B cell (primary cell): ENCODE measurements around the gene TOM1L2. TPM values are rescaled to one million over a fixed set of nuclear protein-coding genes. Genes with fewer than 3 reads are reported as not detected.
A peak's percentile ranks its signal among the peaks of the same experiment; 100 is the strongest.

ENCODE experiments used
- ATAC-seq: fragments of 200-7000 bp; cut with Tn5 transposase; one replicate; pipeline ENCODE4 v1.10.0; 2021; ENCODE audit warnings: low read depth, mild to moderate bottlenecking, moderate number of reproducible peaks, moderate library complexity
- CTCF ChIA-PET: fragments of 350-600 bp; sonication (Branson Sonifier 250); formaldehyde crosslinking; loops from one replicate; lab custom pipeline; 2021; ENCODE audit warnings: antibody characterized with exemption, inconsistent platforms; lab: Charles Lee
- POLR2A ChIA-PET: fragments of 350-600 bp; sonication (Branson Sonifier 250); formaldehyde crosslinking; loops from one replicate; lab custom pipeline; 2021; ENCODE audit warnings: antibody characterized with exemption; lab: Charles Lee
- DNase-seq: peaks from one replicate; pipeline ENCODE4 v3.0.0; 2013
- H2AFZ ChIP-seq: 2 replicates; pipeline ENCODE4 v1.6.1; 2012; ENCODE audit warnings: mild to moderate bottlenecking, low read depth, low read length; ENCODE audit not compliant: insufficient read depth, poor library complexity, severe bottlenecking
- H3K27ac ChIP-seq, 2 donors: 1 replicate in 1 of 2; 2 replicates in 1 of 2; pipeline ENCODE4 v1.5.1; 2012 to 2013; ENCODE audit warnings: low read length in 2 of 2, mild to moderate bottlenecking in 2 of 2, moderate library complexity in 1 of 2
- H3K27me3 ChIP-seq, 4 experiments: fragments of 200-600 bp in 1 of 4; sonication (generic) in 1 of 4; replicated peaks in 1 of 4; 1 replicate in 2 of 4; 2 replicates in 2 of 4; pipeline versions ENCODE4 v1.6.1 to v1.7.0; 2013 to 2016; ENCODE audit warnings: low read length in 3 of 4, mild to moderate bottlenecking in 2 of 4, mixed read lengths in 1 of 4, moderate library complexity in 1 of 4; ENCODE audit not compliant: insufficient read depth in 4 of 4, control insufficient read depth in 3 of 4; ENCODE audit errors: control extremely low read depth in 1 of 4
- H3K36me3 ChIP-seq, 2 experiments: replicated peaks in 1 of 2; 1 replicate in 1 of 2; 2 replicates in 1 of 2; pipeline versions ENCODE4 v1.6.1 to v1.7.1; 2013; ENCODE audit warnings: low read length in 1 of 2; ENCODE audit not compliant: insufficient read depth in 2 of 2, control insufficient read depth in 1 of 2; ENCODE audit errors: control extremely low read depth in 1 of 2, extremely low read depth in 1 of 2
- H3K4me1 ChIP-seq, 2 donors: fragments of 200-600 bp in 1 of 2; sonication (generic) in 1 of 2; 1 replicate in 1 of 2; 2 replicates in 1 of 2; pipeline versions ENCODE4 v1.5.1 to v1.6.1; 2013 to 2017; ENCODE audit warnings: low read length in 2 of 2; ENCODE audit not compliant: control insufficient read depth in 2 of 2, insufficient read depth in 2 of 2
- H3K4me2 ChIP-seq: replicated peaks from 2 replicates; pipeline ENCODE3; 2012; ENCODE audit warnings: mild to moderate bottlenecking, low read depth, low read length; ENCODE audit not compliant: poor library complexity, severe bottlenecking
- H3K4me3 ChIP-seq, 5 experiments: fragments of 200-600 bp in 1 of 5; sonication (generic) in 1 of 5; 1 replicate in 3 of 5; 2 replicates in 2 of 5; pipeline versions ENCODE4 v1.5.1 to v1.7.0; 2011 to 2016; ENCODE audit warnings: low read length in 4 of 5, mild to moderate bottlenecking in 4 of 5, low read depth in 2 of 5, control low read depth in 1 of 5, moderate library complexity in 1 of 5; ENCODE audit not compliant: insufficient read depth in 1 of 5; ENCODE audit errors: control extremely low read depth in 1 of 5, extremely low read depth in 1 of 5
- H3K79me2 ChIP-seq: fragments of 200-600 bp; sonication (generic); one replicate; pipeline ENCODE4 v1.6.0; 2016; ENCODE audit warnings: low read length; ENCODE audit not compliant: control insufficient read depth, insufficient read depth
- H3K9ac ChIP-seq: fragments of 200-600 bp; sonication (generic); 2 replicates; pipeline ENCODE4 v1.6.1; 2017; ENCODE audit warnings: mild to moderate bottlenecking, low read length, moderate library complexity
- H3K9me3 ChIP-seq, 3 donors: one replicate each; pipeline versions ENCODE4 v1.6.1 to v1.7.1; 2013; ENCODE audit warnings: low read length in 2 of 3; ENCODE audit not compliant: control insufficient read depth in 2 of 3, insufficient read depth in 1 of 3; ENCODE audit errors: control extremely low read depth in 1 of 3
- H4K20me1 ChIP-seq: 2 replicates; pipeline ENCODE4 v1.6.0; 2012; ENCODE audit warnings: mild to moderate bottlenecking, low read length; ENCODE audit not compliant: insufficient read depth, control insufficient read depth, poor library complexity, severe bottlenecking
- H3K27ac Mint-ChIP-seq: one replicate; pipeline ENCODE4 v1.8.0; 2021; ENCODE audit warnings: mixed read lengths
- H3K27me3 Mint-ChIP-seq: one replicate; pipeline ENCODE4 v1.8.0; 2021; ENCODE audit warnings: mixed read lengths
- H3K4me1 Mint-ChIP-seq: one replicate; pipeline ENCODE4 v1.8.0; 2021; ENCODE audit warnings: mixed read lengths
- H3K4me3 Mint-ChIP-seq: one replicate; pipeline ENCODE4 v1.8.0; 2021; ENCODE audit warnings: mixed read lengths
- H3K9me3 Mint-ChIP-seq: one replicate; pipeline ENCODE4 v1.8.0; 2022; ENCODE audit warnings: mixed read lengths; ENCODE audit not compliant: insufficient read depth
- EZH2 ChIP-seq: IDR thresholded peaks from 2 replicates; pipeline ENCODE4 v1.6.1; 2012; ENCODE audit warnings: borderline replicate concordance, low read depth, mild to moderate bottlenecking, moderate library complexity, low read length; ENCODE audit not compliant: insufficient read depth, poor library complexity, severe bottlenecking
- WGBS: methylation state at CpG from one replicate; pipeline ENCODE4 v1.1.5; 2013; ENCODE audit warnings: missing lambda C conversion rate; ENCODE audit not compliant: insufficient coverage; 5-methylcytosine and 5-hydroxymethylcytosine counted together
- intact Hi-C: fragments of 100-400 bp; cut with micrococcal nuclease; formaldehyde crosslinking; loops from one replicate; pipeline ENCODE4 v1.10.0; 2022
- polyA plus RNA-seq: library from polyadenylated mRNA; depleted of rRNA; stranded (reverse); fragments of >200 nt; gene quantifications from 2 replicates; pipeline ENCODE4 v1.2.3, GENCODE V29; 2012
- total RNA-seq, 2 donors: library from RNA; stranded (reverse); fragments of 120-200 nt in 1 of 2; gene quantifications; 1 replicate in 1 of 2; 2 replicates in 1 of 2; pipeline versions ENCODE4 v1.2.3 to v1.2.4, GENCODE V29; 2013 to 2022
- TF ChIP-seq, protein P1 (sequence below): fragments of 200-600 bp; IDR thresholded peaks from one replicate; pipeline ENCODE4 v1.8.0; 2022; ENCODE audit warnings: antibody characterized with exemption, mild to moderate bottlenecking

The TOM1L2 gene
- total and polyA plus RNA-seq, 2 donors (not counting 1 experiment from before 2014, with no cell fraction given): 25.1 to 29.7 TPM

- peak overlapping the region; percentile 11 for H2AFZ ChIP-seq
- under 1% methylated on average over 69 of the region's 69 CpGs for WGBS
- H3K4me3 Mint-ChIP-seq: peak overlapping the region; percentile 88
Observed at GRCh38 chr17:17836250-17836817, 135.9 kb downstream of the TOM1L2 start.

More at GRCh38 chr17:17836250-17836817, 135.9 kb downstream of the TOM1L2 start:
- H3K4me1 Mint-ChIP-seq: peaks cover 61% of the 10 kb centered on the region
- H3K9me3 Mint-ChIP-seq: no peaks in the 10 kb centered on the region
- TF ChIP-seq EZH2: no peak
- TF ChIP-seq, protein P1, sequence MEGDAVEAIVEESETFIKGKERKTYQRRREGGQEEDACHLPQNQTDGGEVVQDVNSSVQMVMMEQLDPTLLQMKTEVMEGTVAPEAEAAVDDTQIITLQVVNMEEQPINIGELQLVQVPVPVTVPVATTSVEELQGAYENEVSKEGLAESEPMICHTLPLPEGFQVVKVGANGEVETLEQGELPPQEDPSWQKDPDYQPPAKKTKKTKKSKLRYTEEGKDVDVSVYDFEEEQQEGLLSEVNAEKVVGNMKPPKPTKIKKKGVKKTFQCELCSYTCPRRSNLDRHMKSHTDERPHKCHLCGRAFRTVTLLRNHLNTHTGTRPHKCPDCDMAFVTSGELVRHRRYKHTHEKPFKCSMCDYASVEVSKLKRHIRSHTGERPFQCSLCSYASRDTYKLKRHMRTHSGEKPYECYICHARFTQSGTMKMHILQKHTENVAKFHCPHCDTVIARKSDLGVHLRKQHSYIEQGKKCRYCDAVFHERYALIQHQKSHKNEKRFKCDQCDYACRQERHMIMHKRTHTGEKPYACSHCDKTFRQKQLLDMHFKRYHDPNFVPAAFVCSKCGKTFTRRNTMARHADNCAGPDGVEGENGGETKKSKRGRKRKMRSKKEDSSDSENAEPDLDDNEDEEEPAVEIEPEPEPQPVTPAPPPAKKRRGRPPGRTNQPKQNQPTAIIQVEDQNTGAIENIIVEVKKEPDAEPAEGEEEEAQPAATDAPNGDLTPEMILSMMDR: no peak
- Histone ChIP-seq H3K79me2 (peaks cover 31% of the 10 kb centered on the region), H3K27me3 (no peaks in the 10 kb centered on the region), H3K27ac (peak overlapping the region; percentile 93 to 97), H3K4me3 (peak overlapping the region; percentile 23 to 91 (median 89)), H4K20me1 (peaks cover 40% of the 10 kb centered on the region), H3K4me1 (peaks cover 45 to 64% of the 10 kb centered on the region in 2 donors), H3K9me3 (no peaks in the 10 kb centered on the region), H3K36me3 (no peaks in the 10 kb centered on the region), H3K9ac (peak overlapping the region; percentile 97), H3K4me2 (peak overlapping the region; percentile 94)
- ATAC-seq (peak; percentile 69), DNase-seq (peak; percentile 98)
- no peaks in the 10 kb centered on the region for H3K27me3 Mint-ChIP-seq
- CTCF ChIA-PET: interaction anchor here (0.9 to 2.5 kb wide), 11 partner anchors 10 to 157 kb away, joined by 3 to 11 read pairs (median 5); no protein-coding TSS in a partner anchor
- intact Hi-C loops: loop anchor here (1.0 to 10.0 kb wide), 8 partner anchors 13 to 864 kb away; partner anchors contain the start of genes ALKBH5, ATPAF2, COPS3 and GID4
- H3K27ac Mint-ChIP-seq: peak overlapping the region; percentile 91
- POLR2A ChIA-PET: interaction anchor here (0.9 to 1.5 kb wide), 9 partner anchors 10 to 154 kb away, joined by 3 to 5 read pairs (median 3); partner anchors contain the start of genes DRC3 and TOM1L2
